ENCODE results near the gene PHAF1. TPM values are rescaled to one million over a fixed set of nuclear protein-coding genes. Genes with fewer than 3 reads are reported as not detected.

The PHAF1 gene
- total and polyA plus RNA-seq, 2 of the 8 experiments (the other 6 are each of a cell fraction or from before 2014, with no cell fraction given), result 18.6 to 26.4 TPM

DNA sequence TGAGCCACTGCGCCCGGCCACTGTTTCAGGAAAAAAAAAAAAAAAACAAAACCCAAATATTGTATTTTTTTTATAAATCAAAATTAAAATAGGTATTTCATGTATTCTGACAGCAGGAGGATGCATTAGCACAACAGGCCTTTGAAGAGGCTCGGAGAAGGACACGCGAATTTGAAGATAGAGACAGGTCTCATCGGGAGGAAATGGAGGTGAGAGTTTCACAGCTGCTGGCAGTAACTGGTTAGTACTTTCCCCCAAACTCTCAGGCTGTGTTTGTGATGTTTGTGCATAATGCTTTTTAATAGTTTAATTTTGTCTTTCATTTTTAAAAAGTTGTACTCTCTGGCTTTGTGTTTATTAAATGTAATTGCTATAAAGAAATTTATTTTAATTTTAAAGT is 27.6 kb upstream of the PHAF1 start:
- Histone ChIP-seq H3K79me2 (ENCODE audit: control insufficient read depth in 1 of 2, insufficient read depth in 2 of 2, low read length in 2 of 2) (no peaks in the 10 kb centered on the region), H3K9me3 (ENCODE audit: insufficient read depth in 2 of 2, low read depth in 1 of 2, low read length in 1 of 2) (no peaks in the 10 kb centered on the region), H2AFZ (ENCODE audit: low read length) (no peak overlapping the region), H4K8ac (ENCODE audit: extremely low read depth, insufficient read depth, low read length) (no peak overlapping the region), H2AK5ac (ENCODE audit: low read depth, low read length) (no peak overlapping the region), H4K20me1 (replicated peaks in 1 of 2; ENCODE audit: control insufficient read depth in 1 of 2, insufficient read depth in 2 of 2, low read length in 2 of 2) (no peaks in the 10 kb centered on the region), H2BK120ac (replicated peaks; ENCODE audit: low read depth, low read length) (no peak overlapping the region), H2BK12ac (ENCODE audit: low read depth, low read length) (no peak overlapping the region), H3K36me3 (ENCODE audit: control insufficient read depth in 2 of 4, insufficient read depth in 4 of 4, low read length in 3 of 4) (no peaks in the 10 kb centered on the region), H3K18ac (ENCODE audit: extremely low read depth, low read length) (no peak overlapping the region), H4K5ac (ENCODE audit: insufficient read length, low read depth, low read length) (no peak overlapping the region), H3K4me3 (ENCODE audit: extremely low read depth in 1 of 4, insufficient read depth in 2 of 4, low read depth in 3 of 4, low read length in 4 of 4) (no peak overlapping the region), H2BK5ac (ENCODE audit: low read depth, low read length) (no peak overlapping the region), H3K56ac (replicated peaks; ENCODE audit: insufficient read length, low read depth, low read length) (no peak overlapping the region), H3K27me3 (replicated peaks in 1 of 4; ENCODE audit: control insufficient read depth in 3 of 4, extremely low read depth in 1 of 4, insufficient read depth in 3 of 4, low read length in 3 of 4) (no peaks in the 10 kb centered on the region), H3K23ac (ENCODE audit: insufficient read length) (no peak overlapping the region), H3K4me1 (replicated peaks in 1 of 4; ENCODE audit: control insufficient read depth in 3 of 4, insufficient read depth in 4 of 4, low read length in 3 of 4) (no peaks in the 10 kb centered on the region), H3K79me1 (ENCODE audit: low read depth, low read length) (no peaks in the 10 kb centered on the region), H4K91ac (replicated peaks; ENCODE audit: insufficient read length, low read length) (no peak overlapping the region), H3K4ac (replicated peaks; ENCODE audit: insufficient read length, low read depth, low read length) (no peak overlapping the region), H3K4me2 (ENCODE audit: insufficient read depth in 1 of 2, low read depth in 2 of 2, low read length in 2 of 2) (no peak overlapping the region), H3K14ac (ENCODE audit: insufficient read length) (no peak overlapping the region), H2BK15ac (ENCODE audit: low read length) (no peak overlapping the region), H2BK20ac (ENCODE audit: low read length) (no peak overlapping the region), H3K27ac (ENCODE audit: low read depth, low read length) (no peak overlapping the region), H3K9ac (replicated peaks in 1 of 4; ENCODE audit: extremely low read depth in 1 of 4, low read depth in 3 of 4, low read length in 3 of 4) (no peak overlapping the region), H3K23me2 (ENCODE audit: low read depth, low read length) (no peaks in the 10 kb centered on the region)
- DNase-seq (ENCODE audit: low read depth in 1 of 2, low spot score in 2 of 2) (no peak), FAIRE-seq (no peak)
- ChIA-PET CTCF (ENCODE audit: partially characterized antibody) (interaction anchor here (1.1 to 1.8 kb wide), 6 partner anchors 14 to 128 kb away, joined by 3 to 5 read pairs (median 4); no protein-coding TSS in a partner anchor), POLR2A (ENCODE audit: partially characterized antibody) (interaction anchor here (0.6 to 1.1 kb wide), 2 partner anchors 22 to 468 kb away, joined by 4 to 5 read pairs; no protein-coding TSS in a partner anchor)
- 94% methylated on average over 6 of the region's 6 CpGs; no CpG with 5 or more reads in 1 of the 2 experiments for WGBS, 2 experiments (ENCODE audit: extremely low coverage in 1 of 2, insufficient coverage in 1 of 2, insufficient read length in 1 of 2, insufficient replicate concordance in 2 of 2, low coverage in 1 of 2, low lambda C conversion rate in 2 of 2, missing lambda C conversion rate in 1 of 2)
- TF ChIP-seq RAD21 (IDR thresholded peaks at IDR 0.05 in 1 of 2, conservative IDR thresholded peaks at IDR 0.05 in 1 of 2; ENCODE audit: low read depth in 2 of 2, low read length in 2 of 2) (no peak), CHD1 (IDR thresholded peaks at IDR 0.05; ENCODE audit: low read depth, low read length) (no peak), YY1 (IDR thresholded peaks at IDR 0.05; ENCODE audit: low read depth, low read length) (no peak), SRF (IDR thresholded peaks at IDR 0.05; ENCODE audit: low read depth, low read length) (no peak), CBX5 (IDR thresholded peaks at IDR 0.05; ENCODE audit: low read depth, low read length) (no peak)

All from H1 (cell line).